Measurements from ENCODE around the gene HOXA5.

Gene HOXA5

GRCh38 chr7:27170426-27171324, 27.2 kb upstream of the HOXA5 start:
- DNase-seq = no peak

- no peak for DNase-seq
Observed at GRCh38 chr7:27169658-27170425, 26.4 kb upstream of the HOXA5 start.

GRCh38 chr7:27168265-27168947, 24.9 kb upstream of the HOXA5 start:
- DNase-seq = no peak

GRCh38 chr7:27167916-27168264, 24.4 kb upstream of the HOXA5 start:
- no peak for DNase-seq

- DNase-seq = no peak
Observed at GRCh38 chr7:27166531-27167505, 23.3 kb upstream of the HOXA5 start.

GRCh38 chr7:27165996-27166530, 22.6 kb upstream of the HOXA5 start:
- DNase-seq = no peak

- no peak for DNase-seq
Observed at GRCh38 chr7:27165089-27165995, 21.9 kb upstream of the HOXA5 start, which contains the start of gene HOXA9. TSS of gene HOXA9 (minus strand) at chr7:27165537. CDS start at chr7:27165457, 80 bp downstream.

GRCh38 chr7:27164367-27165088, 21.0 kb upstream of the HOXA5 start:
- no peak for DNase-seq

- DNase-seq = no peak
Observed at GRCh38 chr7:27164045-27164366, 20.5 kb upstream of the HOXA5 start.

GRCh38 chr7:27163288-27164044, 20.0 kb upstream of the HOXA5 start:
- no peak for DNase-seq

GRCh38 chr7:27162561-27163287, 19.2 kb upstream of the HOXA5 start:
- no peak for DNase-seq

- DNase-seq = no peak
Observed at GRCh38 chr7:27161721-27162560, 18.5 kb upstream of the HOXA5 start.

- DNase-seq = no peak
Observed at GRCh38 chr7:27161214-27161720, 17.8 kb upstream of the HOXA5 start.

GRCh38 chr7:27160546-27161213, 17.2 kb upstream of the HOXA5 start:
- peak; percentile 86 for DNase-seq

- DNase-seq = no peak
Observed at GRCh38 chr7:27160145-27160545, 16.7 kb upstream of the HOXA5 start.

GRCh38 chr7:27159266-27160144, 16.0 kb upstream of the HOXA5 start:
- DNase-seq = no peak
